HG03139 (cell line): ENCODE results near the gene MAPK1IP1L.
"Not testable (repeated sequence)": the region's sequence is repeated elsewhere in the genome, so short reads cannot be mapped to it uniquely, and the experiment has no call there.

Experiments
- ATAC-seq: cut with Tn5 transposase; IDR thresholded peaks from one replicate; pipeline ENCODE4 v1.9.1; 2021; ENCODE audit not compliant: unreplicated experiment

Gene MAPK1IP1L

GRCh38 chr14:55053500-55053899, 2.1 kb downstream of the MAPK1IP1L start:
- ATAC-seq: no peak

- ATAC-seq: no peak
Measured at GRCh38 chr14:55054098-55054497, 2.7 kb downstream of the MAPK1IP1L start.

- ATAC-seq: no peak
Measured at GRCh38 chr14:55057919-55058318, 6.5 kb downstream of the MAPK1IP1L start.

GRCh38 chr14:55059333-55059732, 7.9 kb downstream of the MAPK1IP1L start:
- ATAC-seq: no peak

- ATAC-seq: no peak
Measured at GRCh38 chr14:55062517-55063351, 11.3 kb downstream of the MAPK1IP1L start.

GRCh38 chr14:55064896-55065295, 13.4 kb downstream of the MAPK1IP1L start:
- not testable (repeated sequence) for ATAC-seq

GRCh38 chr14:55065411-55065810, 14.0 kb downstream of the MAPK1IP1L start:
- no peak for ATAC-seq

GRCh38 chr14:55066223-55066622, 14.8 kb downstream of the MAPK1IP1L start:
- no peak for ATAC-seq

- ATAC-seq: no peak
Measured at GRCh38 chr14:55070981-55071411, 19.5 kb downstream of the MAPK1IP1L start.

GRCh38 chr14:55071870-55072640, 20.6 kb downstream of the MAPK1IP1L start:
- ATAC-seq: peak; percentile 39

GRCh38 chr14:55073856-55074255, 22.4 kb downstream of the MAPK1IP1L start:
- no peak for ATAC-seq

- peak; percentile 38 for ATAC-seq
Measured at GRCh38 chr14:55074662-55075061, 23.2 kb downstream of the MAPK1IP1L start.

- no peak for ATAC-seq
Measured at GRCh38 chr14:55075628-55076175, 24.3 kb downstream of the MAPK1IP1L start.

GRCh38 chr14:55077170-55078151, 26.0 kb downstream of the MAPK1IP1L start:
- no peak for ATAC-seq

- not testable (repeated sequence) for ATAC-seq
Measured at GRCh38 chr14:55079961-55080360, 28.5 kb downstream of the MAPK1IP1L start.

GRCh38 chr14:55084401-55085059, 33.1 kb downstream of the MAPK1IP1L start:
- no peak for ATAC-seq

GRCh38 chr14:55085060-55085660, 33.7 kb downstream of the MAPK1IP1L start:
- ATAC-seq: no peak

- ATAC-seq: no peak
Measured at GRCh38 chr14:55086938-55087337, 35.5 kb downstream of the MAPK1IP1L start.

- ATAC-seq: no peak
Measured at GRCh38 chr14:55088356-55088755, 36.9 kb downstream of the MAPK1IP1L start.

GRCh38 chr14:55092341-55092740, 40.9 kb downstream of the MAPK1IP1L start:
- no peak for ATAC-seq
